Smooth muscle cell (in vitro differentiated cells): Measurements from ENCODE around the gene IL3. TPM values are rescaled to one million over a fixed set of nuclear protein-coding genes. Genes with fewer than 3 reads are reported as not detected.

Source experiments
- DNase-seq: peaks from one replicate; lab custom pipeline; 2025; ENCODE audit not compliant: unreplicated experiment; lab: John Stamatoyannopoulos, UW
- H2AFZ ChIP-seq: fragments of 200-600 bp; sonication (generic); 2 replicates; pipeline ENCODE4 v1.6.0; 2016; ENCODE audit warnings: antibody characterized with exemption, low read depth, mild to moderate bottlenecking
- H3F3A ChIP-seq: fragments of 200-600 bp; sonication (generic); 2 replicates; pipeline ENCODE4 v1.6.0; 2017; ENCODE audit warnings: antibody characterized with exemption, low read depth
- H3K27ac ChIP-seq: fragments of 200-600 bp; sonication (generic); 2 replicates; pipeline ENCODE4 v1.5.1; 2016; ENCODE audit warnings: low read depth, mild to moderate bottlenecking
- H3K27me3 ChIP-seq: fragments of 200-600 bp; sonication (generic); 2 replicates; pipeline ENCODE4 v1.6.1; 2016; ENCODE audit warnings: low read depth, mild to moderate bottlenecking
- H3K36me3 ChIP-seq: fragments of 200-600 bp; sonication (generic); 2 replicates; pipeline ENCODE4 v1.5.1; 2016; ENCODE audit warnings: low read depth
- H3K4me1 ChIP-seq: fragments of 200-600 bp; sonication (generic); 2 replicates; pipeline ENCODE4 v1.5.1; 2016; ENCODE audit warnings: low read depth
- H3K4me2 ChIP-seq: fragments of 200-600 bp; sonication (generic); 2 replicates; pipeline ENCODE4 v1.6.0; 2016; ENCODE audit warnings: mild to moderate bottlenecking
- H3K4me3 ChIP-seq: fragments of 200-600 bp; sonication (generic); 2 replicates; pipeline ENCODE4 v1.5.1; 2016; ENCODE audit warnings: mild to moderate bottlenecking
- H3K79me2 ChIP-seq: fragments of 200-600 bp; sonication (generic); 2 replicates; pipeline ENCODE4 v1.6.0; 2016; ENCODE audit warnings: low read depth, mild to moderate bottlenecking
- H3K9ac ChIP-seq: fragments of 200-600 bp; sonication (generic); 2 replicates; pipeline ENCODE4 v1.6.0; 2016; ENCODE audit warnings: low read depth
- H3K9me3 ChIP-seq: fragments of 200-600 bp; sonication (generic); replicated peaks from 2 replicates; pipeline ENCODE4 v1.5.1; 2016; ENCODE audit warnings: low read depth
- H4K20me1 ChIP-seq: fragments of 200-600 bp; sonication (generic); 2 replicates; pipeline ENCODE4 v1.6.0; 2016; ENCODE audit warnings: low read depth
- CTCF ChIP-seq: fragments of 200-600 bp; sonication (generic); IDR thresholded peaks from 2 replicates; pipeline ENCODE4 v1.5.1; 2017; ENCODE audit warnings: borderline replicate concordance, mild to moderate bottlenecking, antibody characterized with exemption; ENCODE audit not compliant: insufficient read depth, poor library complexity, severe bottlenecking
- WGBS: methylation state at CpG from one replicate; pipeline ENCODE4 v1.1.7; 2016; ENCODE audit warnings: low lambda C conversion rate; 5-methylcytosine and 5-hydroxymethylcytosine counted together
- polyA plus RNA-seq: library from polyadenylated mRNA; unstranded; fragments of >200 nt; fragmentation: Nextera tagmentation; extraction: Ambion mirVana; gene quantifications from 2 replicates; pipeline ENCODE4 v1.2.1, GENCODE V29; 2016
- total RNA-seq: library from RNA; depleted of rRNA; stranded (reverse); fragments of >200 nt; gene quantifications from 2 replicates; pipeline ENCODE4 v1.2.3, GENCODE V29; 2014

The IL3 gene
- total and polyA plus RNA-seq, 2 experiments from 2014 or later: not detected

DNA sequence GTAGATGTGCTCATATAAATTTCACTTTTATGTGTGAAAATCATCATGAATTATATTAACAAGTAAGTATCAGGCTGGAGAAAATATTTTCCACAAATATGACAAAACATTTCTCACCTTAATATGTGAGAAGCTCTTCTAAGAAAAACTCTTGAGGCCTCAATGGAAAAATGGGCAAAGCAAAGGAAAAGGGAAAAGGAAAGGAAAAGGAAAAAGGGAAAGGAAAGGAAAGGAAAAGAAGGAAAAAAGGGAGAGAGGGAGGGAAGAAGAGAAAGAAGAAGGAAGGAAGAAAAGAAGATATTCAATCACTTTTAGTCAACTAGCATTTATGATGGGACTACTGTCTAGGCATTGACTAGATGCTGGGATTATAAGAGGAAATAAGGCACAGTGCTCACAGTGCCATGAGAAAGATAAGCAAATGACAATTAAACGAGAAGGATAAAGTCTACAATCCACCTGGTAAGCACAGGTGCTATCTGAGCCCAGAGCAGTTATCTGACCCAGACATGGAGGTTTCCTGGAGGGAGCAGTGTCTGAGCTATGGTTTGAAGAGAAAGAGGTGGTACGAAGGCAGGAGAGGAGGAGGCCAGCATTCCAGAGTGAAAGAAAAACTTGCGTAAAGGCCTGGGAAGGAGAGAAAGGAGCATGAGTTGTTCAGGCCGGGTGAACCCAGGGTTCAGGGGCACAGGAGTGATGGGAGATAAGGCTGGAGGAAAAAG is 30.7 kb upstream of the IL3 start:
- no peaks in the 10 kb centered on the region for H4K20me1 ChIP-seq
- H3F3A ChIP-seq: no peaks in the 10 kb centered on the region

GRCh38 chr5:132030610-132031009 is 29.8 kb upstream of the IL3 start:
- Histone ChIP-seq H3K4me2 (no peak overlapping the region), H4K20me1 (no peaks in the 10 kb centered on the region), H3K4me3 (no peak overlapping the region), H3K27ac (no peak overlapping the region), H3K9me3 (no peaks in the 10 kb centered on the region), H2AFZ (no peak overlapping the region), H3K79me2 (no peaks in the 10 kb centered on the region), H3K36me3 (no peaks in the 10 kb centered on the region), H3K9ac (no peak overlapping the region), H3K27me3 (peaks cover 5% of the 10 kb centered on the region), H3F3A (no peaks in the 10 kb centered on the region), H3K4me1 (no peaks in the 10 kb centered on the region)
- no peak for TF ChIP-seq CTCF
- no peak for DNase-seq
- 98% methylated on average over 2 of the region's 2 CpGs for WGBS

More for the DNA sequence above, 30.7 kb upstream of the IL3 start:
- Histone ChIP-seq H3K36me3 (no peaks in the 10 kb centered on the region), H3K9me3 (no peaks in the 10 kb centered on the region), H3K79me2 (no peaks in the 10 kb centered on the region), H3K4me2 (no peak overlapping the region), H3K27ac (no peak overlapping the region), H3K9ac (no peak overlapping the region), H3K27me3 (peaks cover 5% of the 10 kb centered on the region), H3K4me1 (no peaks in the 10 kb centered on the region), H3K4me3 (no peak overlapping the region), H2AFZ (no peak overlapping the region)
- DNase-seq: no peak
- TF ChIP-seq CTCF: no peak
- WGBS: 86% methylated on average over 4 of the region's 4 CpGs

GRCh38 chr5:132032196-132032595 is 28.3 kb upstream of the IL3 start:
- H3K4me1 ChIP-seq: no peaks in the 10 kb centered on the region
- H3K9ac ChIP-seq: no peak overlapping the region
- TF ChIP-seq CTCF: no peak
- H3K27ac ChIP-seq: no peak overlapping the region
- H4K20me1 ChIP-seq: no peaks in the 10 kb centered on the region
- no peaks in the 10 kb centered on the region for H3F3A ChIP-seq
- H2AFZ ChIP-seq: no peak overlapping the region
- no peaks in the 10 kb centered on the region for H3K9me3 ChIP-seq
- no peak overlapping the region for H3K4me2 ChIP-seq
- H3K36me3 ChIP-seq: no peaks in the 10 kb centered on the region
- no peak for DNase-seq
- peaks cover 5% of the 10 kb centered on the region for H3K27me3 ChIP-seq
- no peaks in the 10 kb centered on the region for H3K79me2 ChIP-seq
- no peak overlapping the region for H3K4me3 ChIP-seq

- DNase-seq: no peak
- no peak for TF ChIP-seq CTCF
Measured at GRCh38 chr5:132033122-132033521, 27.3 kb upstream of the IL3 start.

More at GRCh38 chr5:132033122-132033521, 27.3 kb upstream of the IL3 start:
- Histone ChIP-seq H3F3A (no peaks in the 10 kb centered on the region), H3K36me3 (no peaks in the 10 kb centered on the region), H2AFZ (no peak overlapping the region), H3K27me3 (peaks cover 5% of the 10 kb centered on the region), H3K9me3 (no peaks in the 10 kb centered on the region), H3K4me2 (no peak overlapping the region), H3K79me2 (no peaks in the 10 kb centered on the region), H3K4me1 (no peaks in the 10 kb centered on the region), H3K9ac (no peak overlapping the region), H3K4me3 (no peak overlapping the region), H4K20me1 (no peaks in the 10 kb centered on the region), H3K27ac (no peak overlapping the region)
- WGBS: 63% methylated on average over 4 of the region's 4 CpGs
